HCT116 (cell line): Measurements from ENCODE around the gene ACOT12. TPM values are rescaled to one million over a fixed set of nuclear protein-coding genes. Genes with fewer than 3 reads are reported as not detected.

Source experiments
- ATAC-seq: fragments of 200-7000 bp; cut with Tn5 transposase; 2 replicates; pipeline ENCODE4 v1.9.1; 2020; ENCODE audit warnings: mild to moderate bottlenecking, moderate library complexity
- BruUV-seq: library from RNA; stranded (reverse); fragments of 400-500 nt; replicated peaks from 2 replicates; lab custom pipeline; 2021; lab: Mats Ljungman, UMichigan
- CTCF ChIA-PET: fragments of 300-600 bp; sonication (Branson Sonifier 250); formaldehyde crosslinking; loops from one replicate; lab custom pipeline; 2021; ENCODE audit warnings: antibody characterized with exemption; lab: Charles Lee
- POLR2A ChIA-PET: fragments of 300-600, 350-600 bp; sonication (Branson Sonifier 250); formaldehyde crosslinking; loops from one replicate; lab custom pipeline; 2021; ENCODE audit warnings: antibody characterized with exemption; lab: Charles Lee
- RAD21 ChIA-PET, 2 experiments: fragments of 300-600 bp; sonication (Branson Sonifier 250); formaldehyde crosslinking; loops; one replicate each; lab custom pipeline; 2023; ENCODE audit warnings: low total read pairs in 2 of 2; ENCODE audit not compliant: uncharacterized antibody in 2 of 2, unreplicated experiment in 2 of 2, low non-redundant PET in 1 of 2; lab: Charles Lee
- DNase-seq: peaks from one replicate; pipeline ENCODE4 v3.0.0-alpha.2; 2010; ENCODE audit warnings: low read depth, low spot score
- H2AFZ ChIP-seq: fragments of 200-600 bp; shearing (Covaris generic), sonication (generic); 2 replicates; pipeline ENCODE4 v1.6.1; 2017; ENCODE audit warnings: low read depth, mixed run types, mixed read lengths, antibody characterized with exemption, low read length; ENCODE audit not compliant: poor library complexity, severe bottlenecking
- H3K27ac ChIP-seq: 2 replicates; pipeline ENCODE4 v1.5.1; 2012; ENCODE audit warnings: low read depth, low read length
- H3K27me3 ChIP-seq: fragments of 200-600 bp; sonication (generic); 2 replicates; pipeline ENCODE4 v1.6.1; 2016; ENCODE audit warnings: mixed run types, low read length, mixed read lengths; ENCODE audit not compliant: insufficient read depth
- H3K36me3 ChIP-seq, 2 experiments: fragments of 200-500 bp in 1 of 2; fragments of 200-600 bp in 1 of 2; sonication (Bioruptor generic) in 1 of 2; sonication (generic) in 1 of 2; 2 replicates each; pipeline versions ENCODE4 v1.5.1 to v1.6.1; 2014 to 2016; ENCODE audit warnings: low read length in 2 of 2, inconsistent platforms in 1 of 2, mixed read lengths in 1 of 2, mixed run types in 1 of 2; ENCODE audit not compliant: insufficient read depth in 2 of 2, control insufficient read depth in 1 of 2
- H3K4me1 ChIP-seq, 2 experiments: fragments of 200-600 bp in 1 of 2; sonication (generic) in 1 of 2; 2 replicates each; pipeline versions ENCODE4 v1.5.1 to v1.6.1; 2012 to 2017; ENCODE audit warnings: low read length in 2 of 2, inconsistent platforms in 1 of 2, mild to moderate bottlenecking in 1 of 2, mixed read lengths in 1 of 2, mixed run types in 1 of 2, moderate library complexity in 1 of 2; ENCODE audit not compliant: insufficient read depth in 2 of 2, control insufficient read depth in 1 of 2
- H3K4me2 ChIP-seq: fragments of 200-600 bp; sonication (generic); 2 replicates; pipeline ENCODE4 v1.6.1; 2017; ENCODE audit warnings: mixed run types, low read length, mixed read lengths
- H3K4me3 ChIP-seq, 2 experiments: fragments of 200-600 bp in 1 of 2; sonication (generic) in 1 of 2; replicated peaks in 1 of 2; 2 replicates each; pipeline ENCODE4 v1.5.1; 2011 to 2016; ENCODE audit warnings: low read length in 2 of 2, control low read depth in 1 of 2, low read depth in 1 of 2, mild to moderate bottlenecking in 1 of 2, mixed read lengths in 1 of 2, mixed run types in 1 of 2
- H3K79me2 ChIP-seq: fragments of 200-600 bp; sonication (generic); 2 replicates; pipeline ENCODE4 v1.6.1; 2017; ENCODE audit warnings: mild to moderate bottlenecking, mixed run types, low read length, moderate library complexity, mixed read lengths; ENCODE audit not compliant: insufficient read depth
- H3K9ac ChIP-seq: fragments of 200-600 bp; sonication (generic); 2 replicates; pipeline ENCODE4 v1.6.1; 2016; ENCODE audit warnings: low read length, mixed read lengths
- H3K9me2 ChIP-seq: fragments of 200-600 bp; sonication (generic), shearing (Covaris generic); 2 replicates; pipeline ENCODE4 v1.6.1; 2017; ENCODE audit warnings: mixed run types, mild to moderate bottlenecking, moderate library complexity; ENCODE audit not compliant: insufficient read depth
- H3K9me3 ChIP-seq, 2 experiments: fragments of 200-500 bp in 1 of 2; fragments of 200-600 bp in 1 of 2; sonication (Bioruptor generic) in 1 of 2; sonication (generic) in 1 of 2; 2 replicates each; pipeline ENCODE4 v1.6.1; 2014 to 2017; ENCODE audit warnings: low read length in 2 of 2, mixed read lengths in 2 of 2, inconsistent platforms in 1 of 2, low read depth in 1 of 2, mild to moderate bottlenecking in 1 of 2, mixed run types in 1 of 2, moderate library complexity in 1 of 2; ENCODE audit not compliant: control insufficient read depth in 1 of 2, insufficient read depth in 1 of 2
- H4K20me1 ChIP-seq: fragments of 200-600 bp; sonication (generic), shearing (Covaris generic); 2 replicates; pipeline ENCODE4 v1.6.1; 2017; ENCODE audit warnings: mixed run types, mild to moderate bottlenecking, moderate library complexity; ENCODE audit not compliant: insufficient read depth
- CBX3 ChIP-seq: IDR thresholded peaks from 2 replicates; pipeline ENCODE4 v1.6.1; 2012; ENCODE audit warnings: low read depth
- CEBPB ChIP-seq: IDR thresholded peaks from 2 replicates; pipeline ENCODE4 v1.6.1; 2012; ENCODE audit warnings: low read depth
- ELF1 ChIP-seq: IDR thresholded peaks from 2 replicates; pipeline ENCODE4 v1.6.1; 2012; ENCODE audit warnings: low read depth, borderline replicate concordance
- EZH2 ChIP-seq: fragments of 200-600 bp; sonication (generic); IDR thresholded peaks from 2 replicates; pipeline ENCODE4 v1.6.1; 2017; ENCODE audit warnings: antibody characterized with exemption, mixed run types
- POLR2A ChIP-seq: IDR thresholded peaks from 2 replicates; pipeline ENCODE4 v1.7.0; 2011; ENCODE audit warnings: borderline replicate concordance; ENCODE audit not compliant: insufficient read depth, insufficient read length; ENCODE audit errors: extremely low read depth
- POLR2AphosphoS5 ChIP-seq: IDR thresholded peaks from 2 replicates; pipeline ENCODE4 v1.6.1; 2011; ENCODE audit warnings: mild to moderate bottlenecking, low read depth, low read length, moderate library complexity
- RAD21 ChIP-seq: IDR thresholded peaks from 2 replicates; pipeline ENCODE4 v1.6.1; 2012; ENCODE audit warnings: low read depth, mild to moderate bottlenecking
- intact Hi-C: fragments of 100-400 bp; cut with micrococcal nuclease; formaldehyde crosslinking; loops from 2 replicates; pipeline ENCODE4 v1.10.0; 2022
- total RNA-seq: library from RNA; stranded (reverse); gene quantifications from one replicate; pipeline ENCODE4 v1.2.1, GENCODE V29; 2021; ENCODE audit not compliant: unreplicated experiment
- TF ChIP-seq, protein P1 (sequence below): IDR thresholded peaks from 2 replicates; pipeline ENCODE4 v1.6.1; 2012; ENCODE audit warnings: low read depth
- TF ChIP-seq, protein P2 (sequence below), 3 experiments: fragments of 200-600 bp in 1 of 3; sonication (generic) in 1 of 3; IDR thresholded peaks in 2 of 3; conservative IDR thresholded peaks in 1 of 3; 2 replicates each; pipeline ENCODE4 v1.5.1; 2012 to 2017; ENCODE audit warnings: low read depth in 2 of 3, low read length in 2 of 3, antibody characterized with exemption in 1 of 3, borderline replicate concordance in 1 of 3, control low read depth in 1 of 3, mild to moderate bottlenecking in 1 of 3, mixed read lengths in 1 of 3, mixed run types in 1 of 3, moderate library complexity in 1 of 3; ENCODE audit not compliant: insufficient read depth in 1 of 3

Gene ACOT12
- total RNA-seq, 1 experiment from 2014 or later = not detected

DNA sequence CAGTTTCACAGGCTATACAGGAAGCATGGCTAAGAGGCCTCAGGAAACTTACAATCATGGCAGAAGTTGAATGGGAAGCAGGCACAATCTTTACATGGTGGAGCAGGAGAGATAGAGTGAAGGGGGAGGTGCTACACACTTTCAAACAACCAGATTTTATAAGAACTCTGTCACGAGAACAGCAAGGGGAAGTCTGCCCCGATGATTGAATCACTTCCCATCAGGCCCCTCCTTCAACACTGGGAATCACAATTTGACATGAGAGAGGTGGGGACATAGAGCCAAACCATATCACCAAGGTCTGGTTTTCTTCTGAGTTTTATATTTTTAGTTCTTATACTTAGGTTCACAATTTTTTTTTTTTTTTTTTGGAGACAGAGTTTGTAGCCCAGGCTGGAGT lies 76.4 kb downstream of the ACOT12 start:
- ATAC-seq (no peak), DNase-seq (no peak)
- H3K9ac ChIP-seq = no peak overlapping the region
- RAD21 ChIA-PET = no interaction called here
- no peak overlapping the region for H3K4me3 ChIP-seq
- intact Hi-C loops = no loop called here
- peaks cover 7 to 11% of the 10 kb centered on the region in 2 experiments; a peak in 3 of 4 replicates for H3K36me3 ChIP-seq
- TF ChIP-seq POLR2A (no peak), EZH2 (no peak), CBX3 (no peak)
- TF ChIP-seq, protein P1, sequence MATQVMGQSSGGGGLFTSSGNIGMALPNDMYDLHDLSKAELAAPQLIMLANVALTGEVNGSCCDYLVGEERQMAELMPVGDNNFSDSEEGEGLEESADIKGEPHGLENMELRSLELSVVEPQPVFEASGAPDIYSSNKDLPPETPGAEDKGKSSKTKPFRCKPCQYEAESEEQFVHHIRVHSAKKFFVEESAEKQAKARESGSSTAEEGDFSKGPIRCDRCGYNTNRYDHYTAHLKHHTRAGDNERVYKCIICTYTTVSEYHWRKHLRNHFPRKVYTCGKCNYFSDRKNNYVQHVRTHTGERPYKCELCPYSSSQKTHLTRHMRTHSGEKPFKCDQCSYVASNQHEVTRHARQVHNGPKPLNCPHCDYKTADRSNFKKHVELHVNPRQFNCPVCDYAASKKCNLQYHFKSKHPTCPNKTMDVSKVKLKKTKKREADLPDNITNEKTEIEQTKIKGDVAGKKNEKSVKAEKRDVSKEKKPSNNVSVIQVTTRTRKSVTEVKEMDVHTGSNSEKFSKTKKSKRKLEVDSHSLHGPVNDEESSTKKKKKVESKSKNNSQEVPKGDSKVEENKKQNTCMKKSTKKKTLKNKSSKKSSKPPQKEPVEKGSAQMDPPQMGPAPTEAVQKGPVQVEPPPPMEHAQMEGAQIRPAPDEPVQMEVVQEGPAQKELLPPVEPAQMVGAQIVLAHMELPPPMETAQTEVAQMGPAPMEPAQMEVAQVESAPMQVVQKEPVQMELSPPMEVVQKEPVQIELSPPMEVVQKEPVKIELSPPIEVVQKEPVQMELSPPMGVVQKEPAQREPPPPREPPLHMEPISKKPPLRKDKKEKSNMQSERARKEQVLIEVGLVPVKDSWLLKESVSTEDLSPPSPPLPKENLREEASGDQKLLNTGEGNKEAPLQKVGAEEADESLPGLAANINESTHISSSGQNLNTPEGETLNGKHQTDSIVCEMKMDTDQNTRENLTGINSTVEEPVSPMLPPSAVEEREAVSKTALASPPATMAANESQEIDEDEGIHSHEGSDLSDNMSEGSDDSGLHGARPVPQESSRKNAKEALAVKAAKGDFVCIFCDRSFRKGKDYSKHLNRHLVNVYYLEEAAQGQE = no peak
- TF ChIP-seq, all 23 proteins: peak for 0
- ChIA-PET CTCF (no interaction called here), POLR2A (no interaction called here)
- H3K27me3 ChIP-seq = no peaks in the 10 kb centered on the region
- H2AFZ ChIP-seq = no peak overlapping the region
- no peak overlapping the region for H3K4me2 ChIP-seq
- no peaks in the 10 kb centered on the region for H3K9me2 ChIP-seq
- no TSS peak for BruUV-seq
- H3K9me3 ChIP-seq = no peaks in the 10 kb centered on the region
- H3K79me2 ChIP-seq = no peaks in the 10 kb centered on the region
- H4K20me1 ChIP-seq = no peaks in the 10 kb centered on the region
- no peak overlapping the region for H3K27ac ChIP-seq
- H3K4me1 ChIP-seq = no peaks in the 10 kb centered on the region

DNA sequence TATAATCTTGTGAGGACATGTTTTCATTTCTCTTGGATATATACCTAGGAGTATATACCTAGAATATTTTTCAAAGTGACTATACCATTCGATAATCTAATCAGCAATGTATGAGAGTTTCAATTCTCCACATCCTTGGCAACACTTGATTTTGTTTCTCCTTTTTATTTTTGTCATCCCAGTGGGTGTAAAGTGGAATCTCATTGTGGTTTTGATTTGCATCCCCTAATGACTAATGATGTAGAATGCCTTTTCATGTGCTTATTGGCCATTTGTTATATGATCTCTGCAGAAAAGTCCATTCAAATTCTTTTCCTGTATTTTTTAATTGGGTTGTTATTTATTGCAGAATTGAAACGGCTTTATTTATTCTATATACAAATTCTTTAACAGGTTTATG lies 77.4 kb downstream of the ACOT12 start:
- no peak for TF ChIP-seq RAD21
- no peak for TF ChIP-seq CEBPB
- TF ChIP-seq POLR2AphosphoS5 = no peak
- no peak for TF ChIP-seq CBX3
- no peak for TF ChIP-seq ELF1
- no peak for TF ChIP-seq POLR2A
- TF ChIP-seq, protein P2, sequence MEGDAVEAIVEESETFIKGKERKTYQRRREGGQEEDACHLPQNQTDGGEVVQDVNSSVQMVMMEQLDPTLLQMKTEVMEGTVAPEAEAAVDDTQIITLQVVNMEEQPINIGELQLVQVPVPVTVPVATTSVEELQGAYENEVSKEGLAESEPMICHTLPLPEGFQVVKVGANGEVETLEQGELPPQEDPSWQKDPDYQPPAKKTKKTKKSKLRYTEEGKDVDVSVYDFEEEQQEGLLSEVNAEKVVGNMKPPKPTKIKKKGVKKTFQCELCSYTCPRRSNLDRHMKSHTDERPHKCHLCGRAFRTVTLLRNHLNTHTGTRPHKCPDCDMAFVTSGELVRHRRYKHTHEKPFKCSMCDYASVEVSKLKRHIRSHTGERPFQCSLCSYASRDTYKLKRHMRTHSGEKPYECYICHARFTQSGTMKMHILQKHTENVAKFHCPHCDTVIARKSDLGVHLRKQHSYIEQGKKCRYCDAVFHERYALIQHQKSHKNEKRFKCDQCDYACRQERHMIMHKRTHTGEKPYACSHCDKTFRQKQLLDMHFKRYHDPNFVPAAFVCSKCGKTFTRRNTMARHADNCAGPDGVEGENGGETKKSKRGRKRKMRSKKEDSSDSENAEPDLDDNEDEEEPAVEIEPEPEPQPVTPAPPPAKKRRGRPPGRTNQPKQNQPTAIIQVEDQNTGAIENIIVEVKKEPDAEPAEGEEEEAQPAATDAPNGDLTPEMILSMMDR (IDR thresholded peaks at IDR 0.05 in 2 of 3, conservative IDR thresholded peaks at IDR 0.05 in 1 of 3; ENCODE audit: borderline replicate concordance in 1 of 3, insufficient read depth in 1 of 3, low read depth in 2 of 3, low read length in 2 of 3) = no peak
- Histone ChIP-seq H4K20me1 (no peaks in the 10 kb centered on the region), H3K79me2 (no peaks in the 10 kb centered on the region), H2AFZ (no peak overlapping the region), H3K4me1 (no peaks in the 10 kb centered on the region), H3K9me2 (no peaks in the 10 kb centered on the region), H3K4me2 (no peak overlapping the region), H3K27ac (no peak overlapping the region), H3K36me3 (peaks cover 9 to 18% of the 10 kb centered on the region in 2 experiments; a peak in 3 of 4 replicates), H3K9ac (no peak overlapping the region), H3K9me3 (no peaks in the 10 kb centered on the region), H3K27me3 (no peaks in the 10 kb centered on the region), H3K4me3 (no peak overlapping the region)
- BruUV-seq = no TSS peak
- ChIA-PET CTCF (no interaction called here), POLR2A (no interaction called here), RAD21 (no interaction called here)
- ATAC-seq (no peak), DNase-seq (no peak)
- intact Hi-C loops = no loop called here
